HuH-7 (cell line): Measurements from ENCODE around the gene USP30.
"Not testable (repeated sequence)": the region's sequence is repeated elsewhere in the genome, so short reads cannot be mapped to it uniquely, and the experiment has no call there.

Source experiments
- DNase-seq: peaks from one replicate; pipeline ENCODE4 v3.0.0; 2011; ENCODE audit warnings: low spot score

USP30 gene

GRCh38 chr12:109053382-109054123 lies 1.2 kb downstream of the USP30 start:
- no peak for DNase-seq

- not testable (repeated sequence) for DNase-seq
Measured at GRCh38 chr12:109054124-109054513, 1.7 kb downstream of the USP30 start.

- DNase-seq = no peak
Measured at GRCh38 chr12:109054520-109054919, 2.1 kb downstream of the USP30 start.

- no peak for DNase-seq
Measured at GRCh38 chr12:109056891-109057290, 4.5 kb downstream of the USP30 start.

GRCh38 chr12:109057376-109057775 lies 5.0 kb downstream of the USP30 start:
- DNase-seq = no peak

- DNase-seq = no peak
Measured at GRCh38 chr12:109058773-109059172, 6.4 kb downstream of the USP30 start.

GRCh38 chr12:109064143-109064542 lies 11.8 kb downstream of the USP30 start:
- no peak for DNase-seq

- peak; percentile 17 for DNase-seq
Measured at GRCh38 chr12:109065154-109065852, 12.9 kb downstream of the USP30 start.

- DNase-seq = no peak
Measured at GRCh38 chr12:109065853-109066193, 13.4 kb downstream of the USP30 start.

GRCh38 chr12:109069307-109070271 lies 17.2 kb downstream of the USP30 start:
- DNase-seq = peak; percentile 47

GRCh38 chr12:109074866-109075265 lies 22.5 kb downstream of the USP30 start:
- no peak for DNase-seq

- DNase-seq = no peak
Measured at GRCh38 chr12:109082751-109083150, 30.4 kb downstream of the USP30 start.

- peak; percentile 57 for DNase-seq
Measured at GRCh38 chr12:109084425-109084824, 32.0 kb downstream of the USP30 start.

GRCh38 chr12:109085590-109085989 lies 33.2 kb downstream of the USP30 start:
- no peak for DNase-seq

GRCh38 chr12:109087250-109087649 lies 34.9 kb downstream of the USP30 start:
- no peak for DNase-seq

GRCh38 chr12:109088818-109089217 lies 36.4 kb downstream of the USP30 start:
- no peak for DNase-seq

- no peak for DNase-seq
Measured at GRCh38 chr12:109089683-109090082, 37.3 kb downstream of the USP30 start.

GRCh38 chr12:109092497-109093021 lies 40.2 kb downstream of the USP30 start:
- DNase-seq = no peak

- DNase-seq = peak; percentile 90
Measured at GRCh38 chr12:109093022-109093918, 40.9 kb downstream of the USP30 start, which contains the start of gene ALKBH2. Gene ALKBH2, minus strand, starts transcription at chr12:109093472. Its CDS starts 686 bp downstream, at chr12:109092786.

- DNase-seq = no peak
Measured at GRCh38 chr12:109097140-109097434, 44.7 kb downstream of the USP30 start.

- peak; percentile 99 for DNase-seq
Measured at GRCh38 chr12:109097435-109098182, 45.2 kb downstream of the USP30 start, which contains the start of gene UNG. Gene UNG, plus strand, starts transcription at chr12:109097597. Its CDS starts 83 bp downstream, at chr12:109097680.
